Lung (tissue), 12 donors: ENCODE measurements around the gene SUN3. TPM values are rescaled to one million over a fixed set of nuclear protein-coding genes. Genes with fewer than 3 reads are reported as not detected.

Experiments used
- ATAC-seq: fragments of 200-7000 bp; cut with Tn5 transposase; one replicate; pipeline ENCODE4 v1.9.1; 2020; ENCODE audit warnings: moderate number of reproducible peaks; ENCODE audit not compliant: insufficient read depth, low FRiP score
- DNase-seq, 3 donors: peaks; one replicate each; pipeline ENCODE4 v3.0.0-alpha.2; 2013 to 2017
- H3K27ac ChIP-seq, 2 donors: one replicate each; pipeline ENCODE4 v1.5.1; 2013; ENCODE audit warnings: mild to moderate bottlenecking in 2 of 2, moderate library complexity in 2 of 2, control low read depth in 1 of 2, inconsistent platforms in 1 of 2, low read depth in 1 of 2, low read length in 1 of 2
- H3K27me3 ChIP-seq, 3 donors: one replicate each; pipeline ENCODE4 v1.5.1; 2013; ENCODE audit warnings: low read length in 2 of 3; ENCODE audit not compliant: control insufficient read depth in 3 of 3, insufficient read depth in 3 of 3
- H3K36me3 ChIP-seq, 4 donors: one replicate each; pipeline ENCODE4 v1.5.1; 2013; ENCODE audit warnings: low read length in 4 of 4, mild to moderate bottlenecking in 1 of 4, moderate library complexity in 1 of 4; ENCODE audit not compliant: control insufficient read depth in 4 of 4, insufficient read depth in 4 of 4
- H3K4me1 ChIP-seq, 5 donors: one replicate each; pipeline ENCODE4 v1.5.1; 2013; ENCODE audit warnings: low read length in 5 of 5, mild to moderate bottlenecking in 2 of 5, moderate library complexity in 1 of 5; ENCODE audit not compliant: control insufficient read depth in 5 of 5, insufficient read depth in 5 of 5
- H3K4me3 ChIP-seq: one replicate; pipeline ENCODE4 v1.5.1; 2013; ENCODE audit warnings: mild to moderate bottlenecking, control low read depth, moderate library complexity
- H3K9ac ChIP-seq, 2 donors: one replicate each; pipeline ENCODE4 v1.5.1; 2013; ENCODE audit warnings: low read length in 2 of 2, control low read depth in 1 of 2; ENCODE audit not compliant: insufficient read depth in 1 of 2
- H3K9me3 ChIP-seq, 4 donors: one replicate each; pipeline ENCODE4 v1.5.1; 2013; ENCODE audit warnings: low read length in 3 of 4, mild to moderate bottlenecking in 1 of 4, moderate library complexity in 1 of 4; ENCODE audit not compliant: control insufficient read depth in 4 of 4, insufficient read depth in 3 of 4
- CTCF ChIP-seq: IDR thresholded peaks from 2 replicates; pipeline ENCODE4 v1.5.1; 2012; ENCODE audit warnings: mild to moderate bottlenecking; ENCODE audit errors: control extremely low read depth, extremely low read depth
- whole genome bisulfite sequencing, 2 donors: extraction: QIAGEN DNeasy Blood & Tissue Kit; methylation state at CpG; one replicate each; pipeline ENCODE4 v1.1.7; 2013; 5-methylcytosine and 5-hydroxymethylcytosine counted together
- polyA plus RNA-seq, 2 donors: library from polyadenylated mRNA; stranded (reverse); fragments of 200-250 nt; gene quantifications; one replicate each; pipeline ENCODE4 v1.2.1, GENCODE V29; 2013
- total RNA-seq, 2 donors: library from RNA; depleted of rRNA in 1 of 2; stranded (reverse); fragments of >200 nt in 1 of 2; gene quantifications; one replicate each; pipeline ENCODE4 v1.2.1, GENCODE V29; 2014 to 2021
- donor health status: control.
- donor health status: control.
- donor health status: Bipolar disorder and iron deficiency.
- donor health status: healthy.
- donor health status: DM: yes; HTN: yes; CAD: no.

The SUN3 gene
- total and polyA plus RNA-seq, 4 donors = 0.18 to 0.53 TPM; not detected in 2

GRCh38 chr7:47957156-47957555 lies 71.8 kb downstream of the SUN3 start:
- TF ChIP-seq CTCF = no peak
- Histone ChIP-seq H3K4me1 (no peaks in the 10 kb centered on the region), H3K27ac (no peak overlapping the region), H3K27me3 (no peaks in the 10 kb centered on the region), H3K9me3 (no peaks in the 10 kb centered on the region), H3K36me3 (peaks cover 4 to 20% (median 13%) of the 10 kb centered on the region in 4 donors), H3K4me3 (no peak overlapping the region), H3K9ac (no peak overlapping the region)
- DNase-seq (no peak), ATAC-seq (no peak)
- 69 to 72% methylated on average over 6 of the region's 6 CpGs for WGBS, 2 donors

- Histone ChIP-seq H3K9me3 (no peaks in the 10 kb centered on the region), H3K4me1 (no peaks in the 10 kb centered on the region), H3K27me3 (no peaks in the 10 kb centered on the region), H3K36me3 (peaks cover 4 to 13% (median 10%) of the 10 kb centered on the region in 4 donors), H3K4me3 (no peak overlapping the region), H3K9ac (no peak overlapping the region), H3K27ac (no peak overlapping the region)
- TF ChIP-seq CTCF = no peak
- WGBS, 2 donors = 89 to 90% methylated on average over 6 of the region's 6 CpGs
- DNase-seq (no peak), ATAC-seq (no peak)
Measured at GRCh38 chr7:47956220-47956619, 72.7 kb downstream of the SUN3 start.

GRCh38 chr7:47954231-47954911 lies 74.5 kb downstream of the SUN3 start:
- DNase-seq (no peak), ATAC-seq (no peak)
- Histone ChIP-seq H3K36me3 (peaks cover 4 to 10% (median 7%) of the 10 kb centered on the region in 4 donors), H3K27me3 (no peaks in the 10 kb centered on the region), H3K9ac (no peak overlapping the region), H3K4me3 (no peak overlapping the region), H3K27ac (no peak overlapping the region), H3K4me1 (no peaks in the 10 kb centered on the region), H3K9me3 (no peaks in the 10 kb centered on the region)
- TF ChIP-seq CTCF = no peak
- WGBS, 2 donors = 91 to 95% methylated on average over 4 of the region's 4 CpGs

GRCh38 chr7:47953822-47954221 lies 75.1 kb downstream of the SUN3 start:
- H3K4me1 ChIP-seq = no peaks in the 10 kb centered on the region
- ATAC-seq (no peak), DNase-seq (no peak)
- H3K36me3 ChIP-seq = peaks cover 4 to 10% (median 7%) of the 10 kb centered on the region in 4 donors
- no peak for TF ChIP-seq CTCF
- no peak overlapping the region for H3K9ac ChIP-seq
- H3K9me3 ChIP-seq = no peaks in the 10 kb centered on the region
- no peak overlapping the region for H3K27ac ChIP-seq
- no peaks in the 10 kb centered on the region for H3K27me3 ChIP-seq
- WGBS, 2 donors = 95 to 96% methylated on average over 4 of the region's 4 CpGs
- H3K4me3 ChIP-seq = no peak overlapping the region
